NCI-H2227 (cell line): Measurements from ENCODE around the gene TADA2A.
A peak's percentile ranks its signal among the peaks of the same experiment; 100 is the strongest.

ENCODE experiments used
- DNase-seq: peaks from one replicate; lab custom pipeline; 2025; ENCODE audit not compliant: unreplicated experiment; lab: John Stamatoyannopoulos, UW

Gene TADA2A

GRCh38 chr17:37406635-37407461 lies at the start of gene TADA2A, which contains the start of gene ACACA:
TADA2A (plus strand) TSS chr17:37406886; CDS start chr17:37411366, 4,480 bp downstream.
ACACA (minus strand) TSS chr17:37406836; CDS start chr17:37406299, 537 bp downstream.
- peak; percentile 93 for DNase-seq

GRCh38 chr17:37358098-37358829 lies 48.4 kb upstream of the TADA2A start:
- DNase-seq = peak; percentile 87

- DNase-seq = peak; percentile 91
Measured at GRCh38 chr17:37358830-37359681, 47.6 kb upstream of the TADA2A start.

GRCh38 chr17:37359682-37360188 lies 47.0 kb upstream of the TADA2A start:
- peak; percentile 72 for DNase-seq

GRCh38 chr17:37360632-37361031 lies 46.1 kb upstream of the TADA2A start:
- no peak for DNase-seq

GRCh38 chr17:37361543-37361942 lies 45.1 kb upstream of the TADA2A start:
- DNase-seq = no peak

GRCh38 chr17:37365589-37365988 lies 41.1 kb upstream of the TADA2A start:
- no peak for DNase-seq

- no peak for DNase-seq
Measured at GRCh38 chr17:37368577-37368976, 38.1 kb upstream of the TADA2A start.

GRCh38 chr17:37373530-37374159 lies 33.0 kb upstream of the TADA2A start:
- DNase-seq = peak; percentile 86

GRCh38 chr17:37375706-37376105 lies 31.0 kb upstream of the TADA2A start, which contains the start of gene C17orf78:
C17orf78 (plus strand) TSS chr17:37375985; CDS start chr17:37376093, 108 bp downstream.
- DNase-seq = no peak

- no peak for DNase-seq
Measured at GRCh38 chr17:37382056-37382455, 24.6 kb upstream of the TADA2A start.

- no peak for DNase-seq
Measured at GRCh38 chr17:37384560-37385149, 22.0 kb upstream of the TADA2A start.

- no peak for DNase-seq
Measured at GRCh38 chr17:37385474-37385990, 21.2 kb upstream of the TADA2A start.

GRCh38 chr17:37386462-37386861 lies 20.2 kb upstream of the TADA2A start:
- no peak for DNase-seq

- DNase-seq = no peak
Measured at GRCh38 chr17:37388266-37388665, 18.4 kb upstream of the TADA2A start.

GRCh38 chr17:37389160-37389559 lies 17.5 kb upstream of the TADA2A start:
- DNase-seq = no peak

- DNase-seq = no peak
Measured at GRCh38 chr17:37391146-37391545, 15.5 kb upstream of the TADA2A start.

- DNase-seq = no peak
Measured at GRCh38 chr17:37392024-37392590, 14.6 kb upstream of the TADA2A start.

- no peak for DNase-seq
Measured at GRCh38 chr17:37393352-37393751, 13.3 kb upstream of the TADA2A start.
